ENCODE data around the gene FAM149A. TPM values are rescaled to one million over a fixed set of nuclear protein-coding genes. Genes with fewer than 3 reads are reported as not detected.
A peak's percentile ranks its signal among the peaks of the same experiment; 100 is the strongest.

Gene FAM149A
- total RNA-seq, 1 donor from 2014 or later = 22.9 TPM

- Histone ChIP-seq H3K4me3 (ENCODE audit: low read depth, low read length) (no peak overlapping the region), H3K36me3 (ENCODE audit: control insufficient read depth, insufficient read depth, low read length) (no peaks in the 10 kb centered on the region), H3K27me3 (ENCODE audit: control insufficient read depth, insufficient read depth, low read length) (no peaks in the 10 kb centered on the region)
- no peak for DNase-seq (ENCODE audit: low read depth)
- no peak for TF ChIP-seq CTCF (IDR thresholded peaks at IDR 0.05; ENCODE audit: insufficient read depth, low read length, poor library complexity, severe bottlenecking)
These were observed 7.8 kb upstream of the FAM149A start for GRCh38 chr4:186096681-186097165.

- H3K36me3 ChIP-seq (ENCODE audit: control insufficient read depth, insufficient read depth, low read length) = no peaks in the 10 kb centered on the region
- no peaks in the 10 kb centered on the region for H3K27me3 ChIP-seq (ENCODE audit: control insufficient read depth, insufficient read depth, low read length)
- no peak for DNase-seq (ENCODE audit: low read depth)
- no peak overlapping the region for H3K4me3 ChIP-seq (ENCODE audit: low read depth, low read length)
- TF ChIP-seq CTCF (IDR thresholded peaks at IDR 0.05; ENCODE audit: insufficient read depth, low read length, poor library complexity, severe bottlenecking) = no peak
These were observed 7.1 kb upstream of the FAM149A start for GRCh38 chr4:186097386-186097785.

GRCh38 chr4:186102931-186103330 is 1.6 kb upstream of the FAM149A start:
- DNase-seq (ENCODE audit: low read depth) = no peak
- TF ChIP-seq CTCF (IDR thresholded peaks at IDR 0.05; ENCODE audit: insufficient read depth, low read length, poor library complexity, severe bottlenecking) = no peak
- no peaks in the 10 kb centered on the region for H3K36me3 ChIP-seq (ENCODE audit: control insufficient read depth, insufficient read depth, low read length)
- no peak overlapping the region for H3K4me3 ChIP-seq (ENCODE audit: low read depth, low read length)
- H3K27me3 ChIP-seq (ENCODE audit: control insufficient read depth, insufficient read depth, low read length) = no peaks in the 10 kb centered on the region

- peak; percentile 10 for TF ChIP-seq CTCF (IDR thresholded peaks at IDR 0.05; ENCODE audit: insufficient read depth, low read length, poor library complexity, severe bottlenecking)
- Histone ChIP-seq H3K36me3 (ENCODE audit: control insufficient read depth, insufficient read depth, low read length) (no peaks in the 10 kb centered on the region), H3K4me3 (ENCODE audit: low read depth, low read length) (peak overlapping the region; percentile 66), H3K27me3 (ENCODE audit: control insufficient read depth, insufficient read depth, low read length) (no peaks in the 10 kb centered on the region)
- no peak for DNase-seq (ENCODE audit: low read depth)
These were observed 564 bp downstream of the FAM149A start for GRCh38 chr4:186104890-186105646.

GRCh38 chr4:186105647-186106321 is 1.3 kb downstream of the FAM149A start:
- Histone ChIP-seq H3K36me3 (ENCODE audit: control insufficient read depth, insufficient read depth, low read length) (no peaks in the 10 kb centered on the region), H3K4me3 (ENCODE audit: low read depth, low read length) (peak overlapping the region; percentile 66), H3K27me3 (ENCODE audit: control insufficient read depth, insufficient read depth, low read length) (no peaks in the 10 kb centered on the region)
- DNase-seq (ENCODE audit: low read depth) = peak; percentile 61
- TF ChIP-seq CTCF (IDR thresholded peaks at IDR 0.05; ENCODE audit: insufficient read depth, low read length, poor library complexity, severe bottlenecking) = no peak

Data from kidney epithelial cell (primary cell).